ENCODE results near the gene PFDN1.
"Not testable (repeated sequence)": the region's sequence is repeated elsewhere in the genome, so short reads cannot be mapped to it uniquely, and the experiment has no call there.

The PFDN1 gene

GRCh38 chr5:140205216-140205615 lies 97.7 kb downstream of the PFDN1 start:
- DNase-seq: no peak

GRCh38 chr5:140202610-140203009 lies 100.3 kb downstream of the PFDN1 start:
- DNase-seq: no peak

GRCh38 chr5:140202078-140202477 lies 100.8 kb downstream of the PFDN1 start:
- DNase-seq: no peak

GRCh38 chr5:140198915-140199314 lies 104.0 kb downstream of the PFDN1 start:
- not testable (repeated sequence) for DNase-seq

- no peak for DNase-seq
Observed at GRCh38 chr5:140197023-140197422, 105.9 kb downstream of the PFDN1 start.

- DNase-seq: no peak
Observed at GRCh38 chr5:140196115-140196814, 106.6 kb downstream of the PFDN1 start.
